Astrocyte (in vitro differentiated cells and primary cell): Measurements from ENCODE around the gene ELMOD2. TPM values are rescaled to one million over a fixed set of nuclear protein-coding genes. Genes with fewer than 3 reads are reported as not detected.
"Not testable (repeated sequence)": the region's sequence is repeated elsewhere in the genome, so short reads cannot be mapped to it uniquely, and the experiment has no call there.

ENCODE experiments used
- DNase-seq: peaks from one replicate; pipeline ENCODE4 v3.0.0-alpha.2; 2010; ENCODE audit warnings: low read depth
- FAIRE-seq: peaks from 2 replicates; lab custom pipeline; 2011; peaks lifted over from hg19 to GRCh38; lab: Jason Lieb, UNC
- H2AFZ ChIP-seq: 2 replicates; pipeline ENCODE4 v1.6.0; 2012; ENCODE audit warnings: low read depth, low read length, inconsistent platforms
- H3K27ac ChIP-seq: 2 replicates; pipeline ENCODE4 v1.5.1; 2011; ENCODE audit warnings: low read depth, low read length, inconsistent platforms
- H3K27me3 ChIP-seq: 2 replicates; pipeline ENCODE4 v1.6.0; 2011; ENCODE audit warnings: low read length, inconsistent platforms; ENCODE audit not compliant: insufficient read depth
- H3K36me3 ChIP-seq: 2 replicates; pipeline ENCODE4 v1.5.1; 2011; ENCODE audit warnings: low read length, inconsistent platforms; ENCODE audit not compliant: insufficient read depth
- H3K4me1 ChIP-seq: 2 replicates; pipeline ENCODE4 v1.5.1; 2011; ENCODE audit warnings: low read length, inconsistent platforms; ENCODE audit not compliant: insufficient read depth
- H3K4me2 ChIP-seq: 2 replicates; pipeline ENCODE4 v1.6.0; 2012; ENCODE audit warnings: low read length, inconsistent platforms
- H3K4me3 ChIP-seq: 2 replicates; pipeline ENCODE4 v1.5.1; 2011; ENCODE audit warnings: low read depth, mild to moderate bottlenecking, low read length, inconsistent platforms; ENCODE audit not compliant: insufficient read depth
- H3K79me2 ChIP-seq: 2 replicates; pipeline ENCODE4 v1.6.0; 2012; ENCODE audit warnings: mild to moderate bottlenecking, low read length, inconsistent platforms; ENCODE audit not compliant: insufficient read depth
- H3K9ac ChIP-seq: 2 replicates; pipeline ENCODE4 v1.6.0; 2012; ENCODE audit warnings: mild to moderate bottlenecking, low read length, inconsistent platforms
- H3K9me3 ChIP-seq: 2 replicates; pipeline ENCODE4 v1.5.1; 2012; ENCODE audit warnings: low read depth, mild to moderate bottlenecking, low read length, inconsistent platforms; ENCODE audit not compliant: insufficient read depth
- H4K20me1 ChIP-seq: 2 replicates; pipeline ENCODE4 v1.6.0; 2012; ENCODE audit warnings: low read length, inconsistent platforms; ENCODE audit not compliant: insufficient read depth
- H3K27ac Mint-ChIP-seq: one replicate; pipeline ENCODE4 v1.8.0; 2021; ENCODE audit warnings: mild to moderate bottlenecking, mixed read lengths; ENCODE audit not compliant: unreplicated experiment
- H3K27me3 Mint-ChIP-seq: one replicate; pipeline ENCODE4 v1.8.0; 2021; ENCODE audit warnings: low read depth, mixed read lengths; ENCODE audit not compliant: unreplicated experiment
- H3K36me3 Mint-ChIP-seq: one replicate; pipeline ENCODE4 v1.8.0; 2021; ENCODE audit warnings: low read depth, mixed read lengths; ENCODE audit not compliant: unreplicated experiment
- H3K4me1 Mint-ChIP-seq: one replicate; pipeline ENCODE4 v1.8.0; 2021; ENCODE audit warnings: low read depth, mixed read lengths; ENCODE audit not compliant: unreplicated experiment
- H3K4me3 Mint-ChIP-seq: one replicate; pipeline ENCODE4 v1.8.0; 2021; ENCODE audit warnings: mild to moderate bottlenecking, moderate library complexity, mixed read lengths; ENCODE audit not compliant: unreplicated experiment
- H3K9me3 Mint-ChIP-seq: one replicate; pipeline ENCODE4 v1.8.0; 2021; ENCODE audit warnings: mild to moderate bottlenecking, mixed read lengths; ENCODE audit not compliant: unreplicated experiment
- EZH2 ChIP-seq: IDR thresholded peaks from 2 replicates; pipeline ENCODE4 v1.6.1; 2012; ENCODE audit warnings: mild to moderate bottlenecking, low read length, inconsistent platforms; ENCODE audit not compliant: insufficient read depth
- total RNA-seq: library from RNA; stranded (reverse); gene quantifications from 2 replicates; pipeline ENCODE4 v1.2.1, GENCODE V29; 2021
- TF ChIP-seq, protein P1 (sequence below): IDR thresholded peaks from 2 replicates; pipeline ENCODE4 v1.5.1; 2011; ENCODE audit warnings: low read depth, mild to moderate bottlenecking, inconsistent platforms, low read length, moderate library complexity; ENCODE audit not compliant: insufficient read depth

ELMOD2 gene
- total RNA-seq, 1 donor from 2014 or later, result 32.8 TPM

GRCh38 chr4:140499391-140499790, 24.6 kb upstream of the ELMOD2 start:
- Mint-ChIP-seq H3K27ac (no peak overlapping the region), H3K4me3 (no peak overlapping the region), H3K4me1 (peaks cover 5% of the 10 kb centered on the region), H3K27me3 (peaks cover 33% of the 10 kb centered on the region), H3K9me3 (peaks cover 5% of the 10 kb centered on the region), H3K36me3 (no peaks in the 10 kb centered on the region)
- DNase-seq (no peak), FAIRE-seq (no peak)
- Histone ChIP-seq H2AFZ (no peak overlapping the region), H3K9ac (no peak overlapping the region), H3K4me1 (peaks cover 6% of the 10 kb centered on the region), H3K36me3 (no peaks in the 10 kb centered on the region), H3K4me2 (no peak overlapping the region), H3K4me3 (no peak overlapping the region), H3K9me3 (no peaks in the 10 kb centered on the region), H4K20me1 (no peaks in the 10 kb centered on the region), H3K79me2 (no peaks in the 10 kb centered on the region), H3K27ac (no peak overlapping the region), H3K27me3 (peaks cover 35% of the 10 kb centered on the region)
- TF ChIP-seq, protein P1, sequence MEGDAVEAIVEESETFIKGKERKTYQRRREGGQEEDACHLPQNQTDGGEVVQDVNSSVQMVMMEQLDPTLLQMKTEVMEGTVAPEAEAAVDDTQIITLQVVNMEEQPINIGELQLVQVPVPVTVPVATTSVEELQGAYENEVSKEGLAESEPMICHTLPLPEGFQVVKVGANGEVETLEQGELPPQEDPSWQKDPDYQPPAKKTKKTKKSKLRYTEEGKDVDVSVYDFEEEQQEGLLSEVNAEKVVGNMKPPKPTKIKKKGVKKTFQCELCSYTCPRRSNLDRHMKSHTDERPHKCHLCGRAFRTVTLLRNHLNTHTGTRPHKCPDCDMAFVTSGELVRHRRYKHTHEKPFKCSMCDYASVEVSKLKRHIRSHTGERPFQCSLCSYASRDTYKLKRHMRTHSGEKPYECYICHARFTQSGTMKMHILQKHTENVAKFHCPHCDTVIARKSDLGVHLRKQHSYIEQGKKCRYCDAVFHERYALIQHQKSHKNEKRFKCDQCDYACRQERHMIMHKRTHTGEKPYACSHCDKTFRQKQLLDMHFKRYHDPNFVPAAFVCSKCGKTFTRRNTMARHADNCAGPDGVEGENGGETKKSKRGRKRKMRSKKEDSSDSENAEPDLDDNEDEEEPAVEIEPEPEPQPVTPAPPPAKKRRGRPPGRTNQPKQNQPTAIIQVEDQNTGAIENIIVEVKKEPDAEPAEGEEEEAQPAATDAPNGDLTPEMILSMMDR, result no peak
- no peak for TF ChIP-seq EZH2

- no peaks in the 10 kb centered on the region for H4K20me1 ChIP-seq
- no peak overlapping the region for H3K9ac ChIP-seq
- H3K27me3 ChIP-seq, result peaks cover 18% of the 10 kb centered on the region
- no peaks in the 10 kb centered on the region for H3K36me3 Mint-ChIP-seq
- H3K4me3 Mint-ChIP-seq, result no peak overlapping the region
- DNase-seq (no peak), FAIRE-seq (no peak)
- no peaks in the 10 kb centered on the region for H3K4me1 ChIP-seq
- H3K4me2 ChIP-seq, result no peak overlapping the region
- no peak overlapping the region for H3K27ac ChIP-seq
- TF ChIP-seq, protein P1, result no peak
- TF ChIP-seq EZH2, result no peak
- no peak overlapping the region for H2AFZ ChIP-seq
- no peak overlapping the region for H3K4me3 ChIP-seq
- peaks cover 10% of the 10 kb centered on the region for H3K9me3 Mint-ChIP-seq
- no peaks in the 10 kb centered on the region for H3K36me3 ChIP-seq
- peaks cover 5% of the 10 kb centered on the region for H3K4me1 Mint-ChIP-seq
- no peak overlapping the region for H3K27ac Mint-ChIP-seq
- no peaks in the 10 kb centered on the region for H3K79me2 ChIP-seq
- peaks cover 14% of the 10 kb centered on the region for H3K27me3 Mint-ChIP-seq
- H3K9me3 ChIP-seq, result no peaks in the 10 kb centered on the region
Observed at GRCh38 chr4:140504261-140504660, 19.7 kb upstream of the ELMOD2 start.

GRCh38 chr4:140513765-140514164, 10.2 kb upstream of the ELMOD2 start:
- not testable (repeated sequence) for H3K4me3 Mint-ChIP-seq, H3K27me3 ChIP-seq, H2AFZ ChIP-seq, H3K4me3 ChIP-seq, H3K79me2 ChIP-seq, H3K4me1 Mint-ChIP-seq, H3K27ac Mint-ChIP-seq, H4K20me1 ChIP-seq, H3K27ac ChIP-seq, H3K4me1 ChIP-seq, H3K4me2 ChIP-seq, H3K9ac ChIP-seq, H3K36me3 Mint-ChIP-seq, H3K9me3 ChIP-seq, DNase-seq, H3K27me3 Mint-ChIP-seq, H3K36me3 ChIP-seq, FAIRE-seq
- H3K9me3 Mint-ChIP-seq, result peaks cover 20% of the 10 kb centered on the region
